NCI-H1092 (cell line): ENCODE data around the gene NRXN3.

ENCODE experiments used
- DNase-seq: peaks from one replicate; lab custom pipeline; 2025; lab: John Stamatoyannopoulos, UW

Gene NRXN3

DNA sequence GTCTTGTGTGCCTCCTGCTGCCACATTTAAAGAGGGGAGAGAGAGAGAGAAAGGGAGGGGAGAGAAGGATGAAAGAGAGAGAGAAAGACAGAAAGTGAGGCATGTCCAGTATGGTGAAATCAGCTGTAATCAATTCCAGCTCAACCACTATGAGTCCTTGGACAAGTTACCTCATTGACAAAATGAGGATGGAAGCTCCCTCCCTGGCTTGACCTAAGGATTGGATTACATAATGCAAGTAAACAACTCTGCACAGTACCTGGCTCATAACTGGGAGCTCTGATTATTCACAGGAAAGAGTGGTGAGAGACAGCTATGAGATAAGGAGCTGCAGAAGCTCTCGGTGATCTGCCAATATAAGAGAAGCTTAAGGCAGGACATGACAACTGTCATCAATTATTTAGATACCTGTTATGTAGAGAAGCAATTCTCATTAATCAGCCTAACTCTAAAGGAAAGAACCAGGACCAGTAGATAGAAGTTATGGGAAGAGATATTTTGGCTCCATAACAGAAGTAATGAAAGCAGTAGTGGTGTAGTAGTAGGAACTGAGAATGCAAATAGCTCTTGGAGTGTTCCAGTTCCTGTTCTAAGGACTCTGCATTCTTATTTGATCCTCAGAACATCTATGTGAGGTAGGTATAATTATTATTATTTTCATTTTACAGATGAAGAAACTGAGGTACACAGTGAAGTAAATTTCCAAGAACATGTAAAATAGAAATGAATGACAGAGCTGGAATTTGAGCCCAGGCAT is 1249.6 kb downstream of the NRXN3 start:
- DNase-seq: no peak

DNA sequence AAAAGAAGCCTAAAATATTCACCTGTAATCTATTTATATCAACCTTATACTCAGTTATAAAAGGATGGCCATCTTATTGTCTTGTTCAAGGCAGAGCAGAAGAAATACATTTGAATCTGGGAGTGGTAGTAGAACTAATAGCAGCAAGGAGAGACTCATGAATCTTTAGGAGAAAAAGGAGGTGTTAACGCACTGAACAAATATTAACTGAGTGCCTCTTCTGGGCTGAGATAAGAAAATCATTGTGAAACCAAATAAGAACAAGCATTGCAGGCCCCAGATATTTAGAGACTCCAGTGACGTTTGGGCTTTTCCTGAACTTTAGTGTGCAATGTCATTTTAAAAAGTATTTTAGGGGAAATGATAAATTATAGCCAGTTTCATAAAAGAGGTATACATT is 1250.6 kb downstream of the NRXN3 start:
- no peak for DNase-seq

DNA sequence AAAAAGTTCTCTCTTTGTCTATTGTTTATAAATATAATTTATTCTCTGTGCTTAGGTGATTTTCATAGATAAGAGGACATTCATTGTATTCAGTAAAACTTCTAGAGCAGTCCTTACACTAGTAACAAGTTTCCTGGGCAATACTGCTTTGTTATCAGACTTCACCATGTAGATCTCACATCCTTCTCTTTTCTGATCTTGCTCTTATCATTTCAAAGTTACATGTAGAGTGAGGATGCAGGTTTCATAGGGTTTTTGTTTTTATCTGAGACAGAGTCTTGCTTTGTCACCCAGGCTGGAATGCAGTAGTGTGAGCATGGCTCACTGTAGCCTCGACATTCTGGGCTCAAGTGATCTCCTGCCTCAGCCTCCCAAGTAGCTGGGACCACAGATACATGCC is 1251.6 kb downstream of the NRXN3 start:
- DNase-seq: no peak

DNA sequence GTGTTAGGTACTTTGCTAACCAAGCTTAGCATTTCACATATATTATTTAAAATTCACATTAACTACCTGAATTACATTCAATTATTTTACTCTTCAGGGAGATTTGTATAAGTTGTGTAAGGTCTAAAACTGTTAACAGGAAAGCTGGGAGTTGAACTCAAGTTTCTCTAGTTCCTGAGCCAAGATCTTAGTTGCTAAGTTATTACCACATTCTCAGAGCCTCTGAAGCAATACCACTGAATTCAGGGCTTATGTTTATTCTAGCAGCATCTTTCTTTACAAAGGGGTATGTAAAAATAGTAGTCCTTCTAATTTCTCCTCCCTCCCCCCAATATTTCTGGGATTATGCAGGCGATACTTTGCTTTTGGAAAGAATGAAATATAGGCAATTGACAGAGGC is 1254.3 kb downstream of the NRXN3 start:
- DNase-seq: no peak

DNA sequence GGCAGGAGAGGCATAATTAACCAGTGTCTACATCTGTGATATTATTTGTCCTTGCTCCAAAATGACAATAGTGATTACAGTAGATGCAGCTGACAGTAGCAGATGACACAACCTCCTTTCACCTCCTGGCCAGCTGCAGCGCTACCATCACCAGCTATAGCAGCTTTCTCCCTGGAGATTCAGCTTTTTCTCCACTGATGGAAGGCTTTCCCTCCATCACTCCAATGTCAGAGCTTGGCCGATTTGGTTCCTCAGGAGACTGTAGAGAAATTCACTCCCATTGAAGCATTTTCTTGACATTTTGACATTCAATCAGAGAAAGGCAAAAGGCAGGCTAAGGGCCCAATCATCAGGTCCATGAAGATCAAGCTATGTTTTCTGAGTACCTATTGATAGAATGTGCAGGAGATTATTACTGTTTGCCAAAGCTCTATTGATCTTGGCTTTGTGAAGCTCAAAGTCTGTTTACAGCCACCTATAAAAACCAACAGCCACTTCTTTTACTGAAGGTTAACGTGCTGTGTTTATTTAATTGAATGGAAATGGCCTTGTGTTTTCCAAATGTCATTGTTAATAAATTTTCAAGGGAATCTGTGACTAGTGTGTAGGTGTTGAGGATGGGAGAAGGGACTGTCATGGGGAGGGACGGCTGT is 1256.1 kb downstream of the NRXN3 start:
- DNase-seq: no peak

DNA sequence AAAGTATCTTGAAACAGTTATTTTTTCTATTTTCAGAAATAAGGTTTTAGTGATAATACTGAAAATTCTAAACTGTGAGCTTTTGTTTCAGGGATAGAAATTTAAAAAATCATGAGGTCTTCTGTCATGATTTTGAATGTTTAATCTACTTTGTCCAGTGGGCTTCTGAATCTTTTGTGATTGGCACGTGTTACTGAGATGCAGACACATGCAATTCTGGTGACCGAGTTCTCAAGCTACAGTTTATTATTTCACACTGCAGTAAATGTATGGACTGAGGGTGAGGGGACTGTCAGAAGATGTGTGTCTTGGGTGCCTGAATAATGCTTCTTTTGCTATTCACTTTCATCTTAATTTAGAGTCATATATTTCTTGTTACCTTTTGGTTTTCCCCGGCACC is 1262.5 kb downstream of the NRXN3 start:
- no peak for DNase-seq

DNA sequence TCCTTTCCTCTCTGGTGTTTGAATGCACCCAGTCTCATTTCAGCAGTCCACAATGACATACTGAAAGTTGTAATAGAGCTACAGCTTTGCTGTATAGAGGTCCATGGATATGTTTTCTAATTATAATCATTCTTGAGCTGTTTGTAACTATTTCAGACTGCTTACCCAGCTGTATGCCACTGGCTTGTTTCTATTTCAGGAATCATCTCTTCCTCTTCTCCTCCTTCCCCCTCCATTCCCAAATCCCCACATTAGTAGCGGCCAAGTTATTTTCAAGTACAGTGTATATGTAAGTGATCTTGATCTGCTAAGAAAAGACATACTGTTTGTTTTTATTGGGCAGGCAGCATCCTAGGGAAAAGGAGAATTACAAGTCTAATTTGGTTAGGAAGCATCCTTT is 1266.2 kb downstream of the NRXN3 start:
- DNase-seq: no peak

DNA sequence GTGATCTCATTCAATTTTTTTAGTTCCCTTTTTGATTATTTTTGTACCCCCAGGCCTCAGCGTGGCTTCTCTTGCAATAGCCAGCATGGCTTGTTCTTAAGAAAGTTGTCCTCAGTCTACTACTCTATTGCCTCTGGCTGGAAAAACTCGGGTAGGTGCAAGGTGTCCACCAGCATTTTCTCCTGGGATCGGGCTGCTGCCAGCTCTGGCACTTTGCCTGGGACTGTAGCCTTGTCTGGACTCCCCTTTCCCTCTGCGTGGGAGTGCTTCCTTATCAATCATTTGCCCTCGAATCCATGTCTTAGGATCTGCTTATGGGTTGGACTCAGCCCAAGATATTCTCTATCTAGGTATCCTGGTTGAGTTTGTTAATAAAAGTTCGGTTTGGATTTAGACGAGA is 1267.8 kb downstream of the NRXN3 start:
- DNase-seq: no peak

DNA sequence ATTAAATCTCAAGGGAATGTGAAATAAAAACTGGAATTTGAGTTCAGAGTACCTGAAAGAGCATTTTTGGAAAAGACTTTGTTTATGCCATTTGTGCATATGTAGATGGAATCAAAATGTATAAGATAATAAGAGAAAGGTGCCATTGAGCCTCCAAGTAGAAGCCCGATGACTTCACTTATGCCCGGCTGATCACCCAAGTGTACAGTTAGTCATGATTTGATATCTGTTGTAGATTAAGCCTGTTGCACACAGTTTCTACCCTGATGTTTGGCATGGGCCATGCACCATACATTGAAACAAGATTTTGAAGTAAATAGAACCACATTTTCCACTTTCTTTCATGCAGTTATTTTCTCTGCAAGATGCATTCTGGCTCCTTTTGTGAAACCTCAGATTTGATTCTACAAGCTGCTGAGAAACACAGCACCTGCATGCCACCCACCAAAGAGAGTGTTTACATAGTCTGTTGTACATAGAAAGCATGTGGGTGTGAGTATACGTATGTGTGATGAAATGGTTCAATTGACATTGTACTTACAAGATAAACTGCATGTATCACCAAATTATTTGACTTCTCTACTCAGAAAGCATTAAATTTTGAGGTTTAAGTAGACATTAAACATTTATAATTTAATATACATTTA is 1268.6 kb downstream of the NRXN3 start:
- no peak for DNase-seq

DNA sequence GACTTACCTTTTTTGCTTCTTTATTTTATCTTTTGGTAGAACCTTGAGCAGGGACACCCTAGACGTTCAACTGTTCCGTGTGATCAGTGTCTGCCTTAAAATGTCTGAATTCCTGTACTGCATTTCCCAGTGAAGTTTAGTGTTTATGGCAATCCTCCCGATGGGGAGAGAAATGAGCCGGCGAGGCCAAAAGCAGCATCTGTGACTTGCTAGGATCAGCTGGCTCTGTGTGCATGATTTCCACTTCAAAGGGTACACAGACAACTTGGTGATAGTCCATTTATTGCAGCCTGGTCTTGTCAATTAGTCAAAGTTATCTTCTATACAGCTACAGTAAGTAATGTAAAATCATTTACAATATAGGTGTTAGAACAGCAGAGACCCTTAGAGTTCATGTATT is 1272.6 kb downstream of the NRXN3 start:
- no peak for DNase-seq

DNA sequence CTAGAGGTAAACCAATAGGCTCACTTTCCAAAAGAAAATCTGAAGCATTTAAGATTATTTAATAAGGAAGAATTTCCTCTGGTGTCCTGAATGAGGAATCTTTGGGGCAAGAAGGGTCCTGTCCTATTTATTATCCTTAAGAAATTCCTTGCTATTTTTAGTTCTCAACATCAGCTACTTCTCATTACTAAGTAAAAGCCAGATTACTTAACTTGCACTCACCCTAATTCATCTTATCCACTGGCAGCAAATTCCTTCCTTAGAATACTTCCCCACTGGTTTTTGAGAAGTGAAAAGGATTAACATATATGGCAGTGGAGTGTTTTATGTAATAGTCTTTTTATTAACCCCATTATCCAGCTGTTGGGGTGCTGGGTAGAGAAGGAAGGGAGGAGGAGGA is 1273.4 kb downstream of the NRXN3 start:
- DNase-seq: no peak

DNA sequence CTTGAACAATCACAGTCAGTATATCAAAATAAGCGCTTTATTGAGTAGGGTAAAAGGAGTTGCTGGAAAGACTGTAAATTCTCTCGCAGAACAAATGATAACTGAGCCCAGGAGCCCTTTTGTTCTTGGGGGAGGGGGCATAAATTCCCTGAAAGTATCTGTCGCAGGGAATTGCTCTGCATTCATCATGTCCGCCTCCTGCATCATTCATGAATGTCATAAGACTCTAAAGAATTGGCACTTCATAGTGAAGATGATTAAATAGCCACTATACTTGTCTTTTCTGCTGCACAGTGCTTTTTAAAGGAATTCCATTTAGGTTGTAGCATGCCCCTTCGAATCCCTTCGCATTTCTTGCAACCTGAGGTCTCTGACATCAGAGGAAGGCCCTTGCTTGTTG is 1278.8 kb downstream of the NRXN3 start:
- DNase-seq: no peak

DNA sequence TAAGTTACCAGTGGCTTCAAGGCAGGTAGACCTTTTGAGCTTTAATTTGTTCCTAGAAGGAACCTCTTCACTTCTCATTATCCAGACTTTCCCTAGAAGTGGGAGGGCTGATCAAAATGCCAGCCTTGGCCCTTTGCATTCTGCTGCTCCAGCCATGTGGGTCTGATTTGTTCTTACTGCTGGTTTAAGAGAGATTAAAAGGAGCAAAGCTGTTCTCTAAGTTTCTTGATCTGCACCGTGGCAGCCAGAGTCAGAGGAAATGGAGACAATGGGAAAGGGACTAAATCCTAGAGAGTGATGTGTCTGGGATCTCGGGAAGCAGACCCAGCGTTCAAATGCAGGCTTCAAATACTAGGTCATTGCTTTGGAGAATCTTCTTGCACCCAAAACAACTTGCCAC is 1281.4 kb downstream of the NRXN3 start:
- no peak for DNase-seq

DNA sequence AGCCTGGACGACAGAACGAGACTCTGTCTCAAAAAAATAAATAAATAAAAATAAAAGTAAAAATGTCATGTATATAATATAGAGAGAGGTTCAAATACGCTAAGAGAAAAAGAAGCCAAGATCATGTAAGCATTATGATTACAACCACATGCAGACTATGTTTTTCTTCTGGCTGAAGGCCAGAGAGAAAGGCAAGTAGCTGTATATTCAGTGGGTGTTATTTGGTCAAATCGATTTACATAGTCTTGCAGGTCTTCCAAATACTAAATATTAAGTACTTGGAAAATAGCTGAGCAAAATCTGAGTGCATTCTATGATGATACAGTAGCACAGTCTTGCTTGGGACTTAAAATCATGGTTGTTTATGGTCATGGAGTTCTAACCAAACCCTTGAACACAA is 1283.1 kb downstream of the NRXN3 start:
- no peak for DNase-seq

DNA sequence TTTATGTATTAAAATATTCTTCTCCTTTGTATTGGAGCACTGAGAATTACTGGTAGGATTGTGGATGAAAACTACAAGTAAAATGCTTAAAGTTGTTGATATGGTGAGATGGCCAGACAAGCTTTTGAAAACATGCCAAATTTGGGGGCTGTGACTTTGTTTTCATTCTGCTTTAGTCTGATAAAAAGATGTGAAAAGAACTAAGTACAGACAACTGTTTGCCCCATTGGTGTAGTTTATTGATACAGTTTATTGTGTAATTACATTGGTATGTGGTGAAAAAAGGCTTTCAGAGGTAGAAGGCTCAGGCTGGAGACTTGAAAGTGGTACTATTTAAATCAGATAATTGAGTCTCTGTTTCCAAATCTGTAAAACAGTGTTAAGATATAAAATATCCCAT is 1294.3 kb downstream of the NRXN3 start:
- DNase-seq: no peak

DNA sequence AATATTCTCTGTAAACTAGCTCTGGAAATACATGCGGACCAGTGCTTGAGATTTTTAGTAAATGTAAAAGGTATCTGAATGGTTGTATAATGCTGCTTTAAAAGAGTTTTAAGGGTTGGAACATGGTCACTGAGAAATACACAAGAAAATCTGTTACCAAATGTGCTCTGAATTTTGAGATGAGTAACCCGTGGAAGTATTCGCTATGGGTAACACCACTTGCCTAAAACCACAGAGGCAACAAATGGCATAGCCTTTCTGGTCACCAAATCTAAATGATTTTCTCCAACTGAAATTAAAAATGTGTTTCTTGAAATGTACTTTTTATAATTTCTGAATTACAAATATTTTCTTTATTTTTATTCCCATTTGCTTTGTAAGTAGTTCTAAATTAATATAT is 1295.5 kb downstream of the NRXN3 start:
- DNase-seq: no peak

DNA sequence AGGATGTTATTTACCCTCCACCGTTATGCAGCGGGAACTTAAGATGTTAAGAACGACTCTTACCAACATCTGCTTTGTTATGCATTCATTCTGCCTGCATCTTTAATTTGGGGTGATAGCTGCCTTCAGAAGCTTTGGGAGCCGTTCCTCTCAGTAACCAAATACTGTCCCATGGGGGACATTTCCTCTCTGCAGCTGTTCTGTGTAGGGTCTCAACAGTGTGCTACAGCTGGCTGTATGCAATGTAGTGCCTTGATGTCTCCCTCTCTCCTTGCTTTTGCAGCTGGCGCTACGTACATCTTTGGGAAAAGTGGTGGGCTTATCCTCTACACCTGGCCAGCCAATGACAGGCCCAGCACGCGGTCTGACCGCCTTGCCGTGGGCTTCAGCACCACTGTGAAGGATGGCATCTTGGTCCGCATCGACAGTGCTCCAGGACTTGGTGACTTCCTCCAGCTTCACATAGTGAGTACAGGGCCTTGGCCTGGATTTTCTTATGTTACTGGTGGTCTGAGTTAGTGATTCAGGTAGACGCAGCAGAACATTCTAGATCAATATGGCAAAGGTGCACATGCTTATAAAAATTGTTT is 1296.9 kb downstream of the NRXN3 start:
- DNase-seq: no peak

DNA sequence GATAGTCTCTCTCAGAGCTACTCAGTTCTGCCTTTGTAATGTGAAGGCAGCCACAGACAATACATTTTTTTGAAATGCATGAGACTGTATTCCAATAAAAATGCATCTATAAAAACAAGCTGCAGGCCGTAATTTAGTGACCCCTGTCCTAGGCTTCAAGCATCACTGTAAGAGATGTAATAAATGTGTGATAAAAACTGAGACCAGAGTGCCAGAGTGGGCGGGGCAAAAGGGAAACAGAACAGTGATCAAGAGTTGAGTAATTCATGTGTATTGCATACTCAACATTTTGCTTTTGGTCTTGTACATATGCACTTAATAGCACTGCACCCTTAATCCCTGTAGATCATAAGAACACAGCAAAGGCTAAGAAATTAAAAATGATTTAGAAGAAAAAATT is 1297.7 kb downstream of the NRXN3 start:
- DNase-seq: no peak

DNA sequence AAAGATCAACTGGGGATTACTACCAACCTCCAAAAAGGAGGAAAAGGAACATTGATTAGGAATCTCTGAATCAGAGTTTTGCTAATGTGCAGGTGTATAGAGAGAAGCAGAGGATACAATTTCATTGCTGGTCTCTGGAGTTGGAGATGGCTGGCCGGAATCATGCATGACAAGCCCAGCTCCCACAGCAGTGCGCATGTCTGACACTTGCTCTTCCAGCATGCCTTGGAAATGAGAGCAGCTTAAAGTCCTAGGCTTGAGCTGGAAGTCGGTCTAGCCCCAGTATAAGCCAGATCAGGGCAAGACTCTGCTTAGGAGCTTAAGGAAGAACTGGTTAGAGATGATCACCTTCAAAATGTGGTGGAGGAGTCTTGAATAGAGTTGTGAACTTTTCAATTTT is 1298.3 kb downstream of the NRXN3 start:
- DNase-seq: no peak

DNA sequence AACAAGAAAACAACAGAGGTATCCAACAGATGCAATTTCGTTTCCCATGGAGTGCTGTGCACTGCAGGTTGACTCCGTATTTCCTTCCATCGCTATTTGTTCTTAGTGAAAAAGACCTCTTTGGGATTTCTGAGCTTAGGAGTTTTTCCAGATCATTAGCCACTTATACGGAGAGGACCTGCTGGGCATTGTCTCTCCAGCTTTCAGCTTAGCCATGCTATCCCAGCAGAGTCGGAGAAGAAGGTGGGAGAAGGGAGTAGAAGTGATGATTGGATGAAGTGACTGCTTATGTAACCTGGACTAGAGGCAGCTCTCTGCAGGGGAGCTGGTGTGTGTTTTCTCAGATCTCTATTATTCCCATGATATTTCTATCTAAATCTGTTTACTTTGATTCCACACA is 1303.5 kb downstream of the NRXN3 start:
- no peak for DNase-seq

DNA sequence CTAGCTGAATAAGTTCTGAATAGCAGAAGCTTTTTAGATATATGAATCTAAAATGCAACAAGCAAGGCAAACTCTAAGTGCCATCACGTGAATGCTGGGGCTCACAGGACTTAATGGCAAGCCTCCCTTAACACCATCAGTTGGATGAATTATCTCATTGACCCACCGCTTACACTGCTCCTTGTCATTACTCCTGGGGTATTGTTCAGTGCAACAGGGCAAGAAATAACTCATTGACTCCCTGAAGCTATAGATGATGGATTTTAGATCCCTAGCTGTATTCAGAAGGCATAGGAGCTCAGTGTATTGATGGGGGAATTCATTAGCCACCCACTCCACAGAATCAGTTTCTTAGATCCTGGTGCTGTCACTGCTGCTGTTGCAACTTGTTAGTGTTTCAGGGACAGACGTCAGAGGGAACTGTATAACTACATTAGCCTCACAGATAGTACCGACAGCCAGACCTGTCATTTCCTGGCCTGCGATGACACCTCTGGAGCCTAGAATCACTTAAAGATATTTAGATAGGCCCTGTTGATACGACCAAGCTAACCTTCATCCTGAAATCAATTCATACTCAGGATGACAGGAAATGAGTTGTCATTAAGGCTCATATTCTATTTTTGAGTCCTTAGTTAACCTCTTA is 1305.8 kb downstream of the NRXN3 start:
- no peak for DNase-seq

DNA sequence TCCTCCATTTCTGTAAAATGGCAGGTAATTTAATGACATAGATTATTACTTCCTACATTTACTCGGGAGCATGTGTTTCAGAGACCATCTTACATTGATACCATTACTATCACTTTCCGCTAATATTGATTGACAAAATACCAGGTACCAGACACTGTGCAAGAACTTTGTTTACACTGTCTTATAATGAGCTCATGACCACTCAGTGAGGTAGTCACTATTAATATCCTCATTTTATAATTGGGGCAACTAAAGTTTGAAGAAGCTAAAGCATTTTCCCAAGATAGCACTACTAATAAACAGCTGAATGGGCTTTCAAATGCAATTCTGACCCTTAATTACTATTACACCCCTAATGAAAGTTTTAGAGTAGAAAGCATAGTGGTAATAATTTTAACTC is 1306.4 kb downstream of the NRXN3 start:
- no peak for DNase-seq

DNA sequence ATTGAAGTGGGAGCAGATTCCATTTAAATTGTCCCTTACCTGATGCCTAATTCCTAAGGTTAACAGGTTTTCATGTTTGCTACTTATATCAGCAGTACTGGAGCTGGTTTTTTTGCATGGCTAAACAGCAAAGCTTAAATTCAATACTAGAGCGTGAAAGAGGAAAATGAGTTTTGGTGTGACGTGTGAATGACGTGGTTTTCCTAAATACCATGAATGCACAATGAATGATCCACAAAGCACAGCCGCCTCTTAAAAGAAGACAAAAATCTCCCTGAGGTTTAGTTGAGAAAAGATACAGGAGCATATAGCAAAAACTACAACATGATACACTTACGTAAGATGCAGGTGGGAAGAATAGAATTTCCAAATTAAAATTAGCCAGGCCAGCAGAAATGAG is 1310.0 kb downstream of the NRXN3 start:
- no peak for DNase-seq
